A549 (cell line): ENCODE data around the gene MOV10.

Experiments
- CTCF ChIP-seq: fragments of >200 bp; sonication (Bioruptor Twin); formaldehyde crosslinking; IDR thresholded peaks from 3 replicates; pipeline ENCODE4 v1.5.1; 2016
- EP300 ChIP-seq, 2 experiments: fragments of >200 bp; sonication (Bioruptor Twin); formaldehyde crosslinking; IDR thresholded peaks; 2 replicates in 1 of 2; 3 replicates in 1 of 2; pipeline ENCODE4 v1.6.1; 2016 to 2017
- KDM1A ChIP-seq: fragments of 200-600 bp; sonication (generic); IDR thresholded peaks from 2 replicates; pipeline ENCODE4 v1.6.1; 2016; ENCODE audit warnings: low read depth, mild to moderate bottlenecking
- MAZ ChIP-seq: fragments of 150-350 bp; IDR thresholded peaks from 2 replicates; pipeline ENCODE4 v1.6.1; 2014; ENCODE audit warnings: antibody characterized with exemption, low read depth, low read length, borderline replicate concordance
- NR3C1 ChIP-seq: fragments of >200 bp; sonication (Bioruptor Twin); formaldehyde crosslinking; IDR thresholded peaks from 3 replicates; pipeline ENCODE4 v1.6.1; 2017
- POLR2A ChIP-seq: IDR thresholded peaks from 2 replicates; pipeline ENCODE4 v1.6.1; 2012; ENCODE audit warnings: mild to moderate bottlenecking, low read length
- TF ChIP-seq, protein P1 (sequence below): IDR thresholded peaks from 2 replicates; pipeline ENCODE4 v1.6.1; 2012

DNA sequence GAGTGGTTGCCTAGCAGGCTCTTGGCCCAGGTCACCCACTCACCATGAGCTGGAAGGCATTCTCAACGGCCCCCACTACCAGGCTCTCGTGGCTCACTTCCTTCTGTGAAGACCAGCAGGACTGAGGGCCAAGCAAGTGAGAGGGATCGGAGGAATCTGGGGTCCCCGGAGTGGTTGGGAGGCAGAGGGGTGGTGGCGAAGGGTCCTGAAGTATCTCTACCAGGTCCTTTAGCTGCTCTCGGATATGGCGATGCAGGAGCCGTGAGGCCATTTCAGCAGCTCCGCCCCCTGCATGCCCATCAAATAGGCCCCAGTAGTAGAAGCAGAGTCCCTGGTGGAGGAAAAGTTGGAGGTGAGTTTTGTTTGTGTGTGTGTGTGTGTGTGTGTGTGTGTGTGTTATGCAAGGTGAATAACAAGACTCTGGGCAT lies 38.3 kb downstream of the MOV10 start:
- TF ChIP-seq POLR2A (no peak), MAZ (no peak), NR3C1 (no peak), CTCF (no peak), KDM1A (no peak), EP300 (IDR thresholded peaks at IDR 0.05) (no peak)
- TF ChIP-seq, protein P1, sequence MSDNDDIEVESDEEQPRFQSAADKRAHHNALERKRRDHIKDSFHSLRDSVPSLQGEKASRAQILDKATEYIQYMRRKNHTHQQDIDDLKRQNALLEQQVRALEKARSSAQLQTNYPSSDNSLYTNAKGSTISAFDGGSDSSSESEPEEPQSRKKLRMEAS, result no peak
